ENCODE measurements around the gene SND1. TPM values are rescaled to one million over a fixed set of nuclear protein-coding genes. Genes with fewer than 3 reads are reported as not detected.

SND1 gene
- total and polyA plus RNA-seq, 2 donors (not counting 1 experiment from before 2014, with no cell fraction given), result 137 to 174 TPM

GRCh38 chr7:127807340-127807739, 155.3 kb downstream of the SND1 start:
- TF ChIP-seq CTCF (conservative IDR thresholded peaks at IDR 0.05 in 1 of 2, IDR thresholded peaks at IDR 0.05 in 1 of 2; ENCODE audit: low read depth in 1 of 2, low read length in 2 of 2) (no peak), EZH2 (IDR thresholded peaks at IDR 0.05; ENCODE audit: low read length, missing control alignments) (no peak)
- Histone ChIP-seq H3K4me3 (replicated peaks in 1 of 4; ENCODE audit: control extremely low read depth in 1 of 4, insufficient read depth in 1 of 4, low read depth in 3 of 4, low read length in 4 of 4) (no peak overlapping the region), H4K20me1 (ENCODE audit: control insufficient read depth, extremely low read depth, insufficient read depth, low read length) (no peaks in the 10 kb centered on the region)

GRCh38 chr7:127807829-127808228, 155.8 kb downstream of the SND1 start:
- DNase-seq (ENCODE audit: low read depth in 2 of 2), result no peak
- Histone ChIP-seq H3K27me3 (ENCODE audit: control insufficient read depth, insufficient read depth, low read length) (no peaks in the 10 kb centered on the region), H2AFZ (ENCODE audit: low read length) (no peak overlapping the region), H3K79me2 (ENCODE audit: control insufficient read depth, insufficient read depth, low read length) (peaks cover 14% of the 10 kb centered on the region), H3K36me3 (ENCODE audit: control insufficient read depth, insufficient read depth, low read length) (peaks cover 6% of the 10 kb centered on the region), H3K4me3 (replicated peaks in 1 of 4; ENCODE audit: control extremely low read depth in 1 of 4, insufficient read depth in 1 of 4, low read depth in 3 of 4, low read length in 4 of 4) (no peak overlapping the region), H3K9ac (ENCODE audit: insufficient read depth, low read length) (no peak overlapping the region), H3K27ac (ENCODE audit: insufficient read depth, low read length) (no peak overlapping the region), H3K4me2 (ENCODE audit: extremely low read depth, insufficient read depth, low read length) (no peak overlapping the region), H3K9me3 (ENCODE audit: control insufficient read depth, insufficient read depth, low read depth, low read length) (no peaks in the 10 kb centered on the region), H3K4me1 (ENCODE audit: control insufficient read depth, extremely low read depth, insufficient read depth, low read length) (peaks cover 14% of the 10 kb centered on the region), H4K20me1 (ENCODE audit: control insufficient read depth, extremely low read depth, insufficient read depth, low read length) (no peaks in the 10 kb centered on the region)
- TF ChIP-seq EZH2 (IDR thresholded peaks at IDR 0.05; ENCODE audit: low read length, missing control alignments), result no peak
- TF ChIP-seq CTCF (conservative IDR thresholded peaks at IDR 0.05 in 1 of 2, IDR thresholded peaks at IDR 0.05 in 1 of 2; ENCODE audit: low read depth in 1 of 2, low read length in 2 of 2), result no peak

More at GRCh38 chr7:127807340-127807739, 155.3 kb downstream of the SND1 start:
- no peaks in the 10 kb centered on the region for H3K9me3 ChIP-seq (ENCODE audit: control insufficient read depth, insufficient read depth, low read depth, low read length)
- H3K4me1 ChIP-seq (ENCODE audit: control insufficient read depth, extremely low read depth, insufficient read depth, low read length), result peaks cover 14% of the 10 kb centered on the region
- peak in 1 of 2 donors; percentile 45 for DNase-seq (ENCODE audit: low read depth in 2 of 2)
- no peak overlapping the region for H3K4me2 ChIP-seq (ENCODE audit: extremely low read depth, insufficient read depth, low read length)
- no peak overlapping the region for H3K27ac ChIP-seq (ENCODE audit: insufficient read depth, low read length)
- H2AFZ ChIP-seq (ENCODE audit: low read length), result no peak overlapping the region
- H3K9ac ChIP-seq (ENCODE audit: insufficient read depth, low read length), result no peak overlapping the region
- peaks cover 6% of the 10 kb centered on the region for H3K36me3 ChIP-seq (ENCODE audit: control insufficient read depth, insufficient read depth, low read length)
- peaks cover 11% of the 10 kb centered on the region for H3K79me2 ChIP-seq (ENCODE audit: control insufficient read depth, insufficient read depth, low read length)
- H3K27me3 ChIP-seq (ENCODE audit: control insufficient read depth, insufficient read depth, low read length), result no peaks in the 10 kb centered on the region

- H3K9me3 ChIP-seq (ENCODE audit: control insufficient read depth, insufficient read depth, low read depth, low read length), result no peaks in the 10 kb centered on the region
- peaks cover 15% of the 10 kb centered on the region for H3K79me2 ChIP-seq (ENCODE audit: control insufficient read depth, insufficient read depth, low read length)
- DNase-seq (ENCODE audit: low read depth in 2 of 2), result peak; percentile 63 to 78
- H3K4me2 ChIP-seq (ENCODE audit: extremely low read depth, insufficient read depth, low read length), result no peak overlapping the region
- H3K9ac ChIP-seq (ENCODE audit: insufficient read depth, low read length), result no peak overlapping the region
- H4K20me1 ChIP-seq (ENCODE audit: control insufficient read depth, extremely low read depth, insufficient read depth, low read length), result no peaks in the 10 kb centered on the region
- H3K4me3 ChIP-seq (replicated peaks in 1 of 4; ENCODE audit: control extremely low read depth in 1 of 4, insufficient read depth in 1 of 4, low read depth in 3 of 4, low read length in 4 of 4), result no peak overlapping the region
- H3K27ac ChIP-seq (ENCODE audit: insufficient read depth, low read length), result no peak overlapping the region
- peaks cover 6% of the 10 kb centered on the region for H3K36me3 ChIP-seq (ENCODE audit: control insufficient read depth, insufficient read depth, low read length)
- H3K27me3 ChIP-seq (ENCODE audit: control insufficient read depth, insufficient read depth, low read length), result no peaks in the 10 kb centered on the region
- H2AFZ ChIP-seq (ENCODE audit: low read length), result no peak overlapping the region
- peaks cover 16% of the 10 kb centered on the region for H3K4me1 ChIP-seq (ENCODE audit: control insufficient read depth, extremely low read depth, insufficient read depth, low read length)
- TF ChIP-seq CTCF (conservative IDR thresholded peaks at IDR 0.05 in 1 of 2, IDR thresholded peaks at IDR 0.05 in 1 of 2; ENCODE audit: low read depth in 1 of 2, low read length in 2 of 2) (no peak), EZH2 (IDR thresholded peaks at IDR 0.05; ENCODE audit: low read length, missing control alignments) (no peak)
Measured at GRCh38 chr7:127809261-127809702, 157.3 kb downstream of the SND1 start.
